Measurements from ENCODE around the gene SUMO2. TPM values are rescaled to one million over a fixed set of nuclear protein-coding genes. Genes with fewer than 3 reads are reported as not detected.
A peak's percentile ranks its signal among the peaks of the same experiment; 100 is the strongest.

SUMO2 gene
- total and polyA plus RNA-seq, 9 of the 15 experiments (the other 6 are each of a cell fraction or from before 2014, with no cell fraction given) = 157 to 733 (median 419) TPM

DNA sequence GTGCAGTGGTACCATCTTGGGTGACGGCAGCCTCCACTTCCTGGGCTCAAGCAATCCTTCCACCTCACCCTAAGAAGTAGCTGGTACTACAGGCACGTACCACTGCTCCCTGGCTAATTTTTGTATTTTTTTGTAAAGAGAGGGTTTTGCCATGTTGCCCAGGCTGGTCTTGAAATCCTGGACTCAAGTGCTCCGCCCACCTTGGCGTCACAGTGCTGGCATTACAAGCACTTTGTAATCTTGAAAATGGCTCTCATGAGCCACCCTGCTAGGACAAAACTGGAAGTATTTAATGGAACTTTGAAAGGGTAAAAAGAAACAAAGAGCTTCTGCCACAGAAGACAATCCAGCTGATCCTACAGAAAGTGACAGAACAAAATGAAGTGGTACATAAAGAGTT, 9.2 kb downstream of the SUMO2 start:
- TF ChIP-seq RNF2 (IDR thresholded peaks at IDR 0.05) (no peak), GABPA (tag; conservative IDR thresholded peaks at IDR 0.05; ENCODE audit: low read depth) (no peak), YBX1 (IDR thresholded peaks at IDR 0.05) (no peak), E2F3 (CRISPR knock-in tag; IDR thresholded peaks at IDR 0.05) (no peak), ZFP36 (IDR thresholded peaks at IDR 0.05; ENCODE audit: low read depth, low read length, partially characterized antibody) (no peak)
- POLR2A ChIA-PET = interaction anchor here (0.5 to 7.1 kb wide), 12 partner anchors 9 to 425 kb away, joined by 3 to 55 read pairs (median 3); partner anchors contain the start of genes JPT1 and SUMO2
- 89% methylated on average over 4 of the region's 4 CpGs for WGBS (ENCODE audit: insufficient coverage, low coverage, missing lambda C conversion rate)
- no peaks in the 10 kb centered on the region for H3K27me3 ChIP-seq (ENCODE audit: control insufficient read depth in 2 of 2, insufficient read depth in 2 of 2, low read length in 2 of 2)
- H3K27ac ChIP-seq (ENCODE audit: extremely low read depth, low read depth, low read length) = no peak overlapping the region
- no peak overlapping the region for H3K4me3 ChIP-seq
- H3K36me3 ChIP-seq (ENCODE audit: control insufficient read depth, insufficient read depth, low read length) = peaks cover 95% of the 10 kb centered on the region
- intact Hi-C loops (cut with micrococcal nuclease) = no loop called here
- in situ Hi-C loops (cut with MboI) = no loop called here
- no peak for FAIRE-seq
- no peak overlapping the region for H2AFZ ChIP-seq (ENCODE audit: low read depth, low read length)
- peaks cover 4% of the 10 kb centered on the region; the same call in 1 of the 2 replicates for H4K20me1 ChIP-seq (replicated peaks; ENCODE audit: control insufficient read depth, insufficient read depth, low read length)
- no peaks in the 10 kb centered on the region for H3K9me1 ChIP-seq (ENCODE audit: control insufficient read depth, insufficient read depth, low read length)
- H3K9ac ChIP-seq (ENCODE audit: insufficient read depth in 1 of 2, low read depth in 2 of 2, low read length in 2 of 2) = peak overlapping the region in 1 of 2 experiments; percentile 9; a peak in 1 of 4 replicates
- no peak for DNase-seq (ENCODE audit: extremely low read depth in 1 of 4, low spot score in 3 of 4)
- no peaks in the 10 kb centered on the region for H3K9me3 ChIP-seq (replicated peaks; ENCODE audit: control insufficient read depth, insufficient read depth, low read depth, low read length)
- H3K4me2 ChIP-seq (ENCODE audit: insufficient read depth, low read length) = no peak overlapping the region
- H3K79me2 ChIP-seq (ENCODE audit: control insufficient read depth, insufficient read depth, low read length) = peaks cover 76% of the 10 kb centered on the region
- no TSS peak for BruUV-seq (replicated peaks)
- CTCF ChIA-PET (ENCODE audit: low intra/inter-chr PET ratio) = interaction anchor here (0.6 kb wide), 1 partner anchor 234 kb away, joined by 4 read pairs; no protein-coding TSS in a partner anchor
- no peaks in the 10 kb centered on the region; a peak in 1 of 5 replicates for H3K4me1 ChIP-seq (replicated peaks in 1 of 2; ENCODE audit: control insufficient read depth in 2 of 2, insufficient read depth in 2 of 2, low read length in 2 of 2)
- no peak for ATAC-seq

- Histone ChIP-seq H3K4me2 (ENCODE audit: insufficient read depth, low read length) (no peak overlapping the region), H3K4me3 (no peak overlapping the region), H3K4me1 (replicated peaks in 1 of 2; ENCODE audit: control insufficient read depth in 2 of 2, insufficient read depth in 2 of 2, low read length in 2 of 2) (no peaks in the 10 kb centered on the region; a peak in 1 of 5 replicates), H3K79me2 (ENCODE audit: control insufficient read depth, insufficient read depth, low read length) (peaks cover 37% of the 10 kb centered on the region), H3K9me1 (ENCODE audit: control insufficient read depth, insufficient read depth, low read length) (no peaks in the 10 kb centered on the region), H2AFZ (ENCODE audit: low read depth, low read length) (no peak overlapping the region), H3K27ac (ENCODE audit: extremely low read depth, low read depth, low read length) (no peak overlapping the region), H3K9me3 (replicated peaks; ENCODE audit: control insufficient read depth, insufficient read depth, low read depth, low read length) (no peaks in the 10 kb centered on the region), H4K20me1 (replicated peaks; ENCODE audit: control insufficient read depth, insufficient read depth, low read length) (peaks cover 4% of the 10 kb centered on the region; the same call in 1 of the 2 replicates), H3K9ac (ENCODE audit: insufficient read depth in 1 of 2, low read depth in 2 of 2, low read length in 2 of 2) (no peak overlapping the region; a peak in 1 of 4 replicates), H3K36me3 (ENCODE audit: control insufficient read depth, insufficient read depth, low read length) (peaks cover 78% of the 10 kb centered on the region), H3K27me3 (ENCODE audit: control insufficient read depth in 2 of 2, insufficient read depth in 2 of 2, low read length in 2 of 2) (no peaks in the 10 kb centered on the region)
- FAIRE-seq (no peak), ATAC-seq (no peak; the same call in 2 of the 3 replicates), DNase-seq (ENCODE audit: extremely low read depth in 1 of 4, low spot score in 3 of 4) (peak in 1 of 4 experiments; percentile 37)
- WGBS (ENCODE audit: insufficient coverage, low coverage, missing lambda C conversion rate) = 70% methylated on average over 4 of the region's 4 CpGs
- in situ Hi-C loops (cut with MboI) = no loop called here
- intact Hi-C loops (cut with micrococcal nuclease) = no loop called here
- ChIA-PET CTCF (ENCODE audit: low intra/inter-chr PET ratio) (no interaction called here), POLR2A (interaction anchor here (1.0 to 2.1 kb wide), 4 partner anchors 9 to 126 kb away, joined by 3 to 9 read pairs (median 4); partner anchors contain the start of gene JPT1)
- no TSS peak for BruUV-seq (replicated peaks)
- TF ChIP-seq DPF2 (IDR thresholded peaks at IDR 0.05) (0 out of 2 replicates have a peak, but pooled peaks have one; percentile 13), REST (IDR thresholded peaks at IDR 0.05; ENCODE audit: borderline replicate concordance) (peak; percentile 23; the same call in 1 of the 2 replicates), REST (CRISPR knock-in tag; IDR thresholded peaks at IDR 0.05; ENCODE audit: low read depth) (no peak)
Measured at GRCh38 chr17:75168998-75169397, 13.8 kb downstream of the SUMO2 start.

All from K562 (cell line).